Gastroesophageal sphincter (tissue), 4 donors: Measurements from ENCODE around the gene MYO1F. TPM values are rescaled to one million over a fixed set of nuclear protein-coding genes. Genes with fewer than 3 reads are reported as not detected.
A peak's percentile ranks its signal among the peaks of the same experiment; 100 is the strongest.

ENCODE experiments used
- ATAC-seq: fragments of 150-250 bp; one replicate; pipeline ENCODE4 v1.9.1; 2016; ENCODE audit warnings: mild to moderate bottlenecking, moderate library complexity
- H3K27ac ChIP-seq, 4 donors: fragments of 200-600 bp; sonication (generic) in 3 of 4; 1 replicate in 3 of 4; 2 replicates in 1 of 4; pipeline ENCODE4 v1.5.1; 2016 to 2019
- H3K27me3 ChIP-seq: fragments of 200-600 bp; sonication (generic); one replicate; pipeline ENCODE4 v1.5.1; 2019
- H3K36me3 ChIP-seq, 2 donors: fragments of 200-600 bp; sonication (generic); one replicate each; pipeline ENCODE4 v1.5.1; 2019; ENCODE audit warnings: control low read depth in 1 of 2
- H3K4me1 ChIP-seq, 3 donors: fragments of 200-600 bp; sonication (generic); 1 replicate in 2 of 3; 2 replicates in 1 of 3; pipeline ENCODE4 v1.5.1; 2016 to 2019; ENCODE audit warnings: control low read depth in 2 of 3
- H3K4me3 ChIP-seq, 2 donors: fragments of 200-600 bp; sonication (generic); one replicate each; pipeline ENCODE4 v1.5.1; 2019; ENCODE audit warnings: mild to moderate bottlenecking in 1 of 2, moderate library complexity in 1 of 2
- H3K9me3 ChIP-seq, 3 donors: fragments of 200-600 bp; sonication (generic); one replicate each; pipeline ENCODE4 v1.5.1; 2017 to 2019; ENCODE audit warnings: control low read depth in 2 of 3
- EP300 ChIP-seq: sonication (generic); formaldehyde crosslinking; IDR thresholded peaks from one replicate; pipeline ENCODE4 v1.6.1; 2017; ENCODE audit warnings: antibody characterized with exemption, mild to moderate bottlenecking
- POLR2A ChIP-seq, 2 donors: fragments of 450-650 bp; IDR thresholded peaks; one replicate each; pipeline ENCODE4 v1.6.1; 2017; ENCODE audit warnings: antibody characterized with exemption in 2 of 2, mild to moderate bottlenecking in 2 of 2, moderate library complexity in 1 of 2
- POLR2AphosphoS5 ChIP-seq: sonication (generic); formaldehyde crosslinking; IDR thresholded peaks from one replicate; pipeline ENCODE4 v1.6.1; 2017; ENCODE audit warnings: antibody characterized with exemption
- WGBS, 2 donors: methylation state at CpG; one replicate each; pipeline ENCODE4 v1.1.5; 2018; ENCODE audit warnings: low coverage in 1 of 2; 5-methylcytosine and 5-hydroxymethylcytosine counted together
- total RNA-seq, 4 donors: library from RNA; depleted of rRNA; stranded (reverse); fragments of >200 nt; gene quantifications; one replicate each; pipeline ENCODE4 v1.1.0, GENCODE V29; 2016
- TF ChIP-seq, protein P1 (sequence below), 4 experiments: fragments of 200-600 bp in 2 of 4; fragments of 450-650 bp in 2 of 4; sonication (generic) in 1 of 4; IDR thresholded peaks; one replicate each; pipeline ENCODE4 v1.5.1; 2017 to 2019; ENCODE audit warnings: antibody characterized with exemption in 4 of 4, mild to moderate bottlenecking in 2 of 4, moderate library complexity in 2 of 4

The MYO1F gene
- total RNA-seq, 4 donors from 2014 or later, result 5.4 to 41.5 (median 10.3) TPM

DNA sequence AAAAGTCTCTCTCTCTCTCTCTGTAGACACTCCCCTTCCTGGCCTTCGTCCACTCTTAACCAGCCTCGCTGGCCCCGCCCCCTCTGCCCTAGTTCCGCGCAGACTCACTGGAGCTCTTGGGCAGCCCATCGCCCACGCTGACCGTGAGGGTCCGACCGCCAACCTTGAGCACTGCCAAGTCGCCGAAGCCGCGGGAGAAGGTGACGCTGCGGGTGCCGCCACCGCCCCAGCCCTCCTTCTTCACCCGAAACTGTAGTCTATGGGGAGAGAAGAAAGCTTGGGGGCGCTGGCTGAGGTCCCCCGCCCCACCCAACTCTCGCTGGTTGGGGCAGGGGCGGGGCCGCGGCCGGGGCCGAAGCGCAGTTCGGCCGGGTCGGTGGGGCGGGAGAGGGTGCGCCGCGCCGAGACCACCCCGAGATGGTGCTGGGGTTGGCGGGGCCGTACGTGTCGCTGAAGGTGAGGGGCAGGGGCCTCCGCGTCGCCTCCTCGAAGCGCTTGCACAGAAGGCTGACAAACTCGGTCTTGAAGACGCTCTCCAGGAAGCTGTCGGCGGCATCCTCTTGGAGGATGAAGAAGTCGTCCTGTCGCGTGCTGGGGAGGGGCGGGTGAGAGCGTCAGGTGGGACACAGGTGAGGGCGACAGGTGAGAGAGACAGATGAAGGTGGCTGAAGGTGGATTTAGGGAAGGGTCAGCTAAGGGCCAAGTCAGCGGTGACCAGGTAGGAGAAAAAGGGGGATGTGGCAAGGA is 50.7 kb downstream of the MYO1F start:
- Histone ChIP-seq H3K36me3 (no peaks in the 10 kb centered on the region), H3K4me1 (peaks cover 0 to 20% (median 4%) of the 10 kb centered on the region in 3 donors), H3K4me3 (peak overlapping the region; percentile 53 to 65), H3K9me3 (no peaks in the 10 kb centered on the region), H3K27me3 (no peaks in the 10 kb centered on the region), H3K27ac (peak overlapping the region; percentile 62 to 94 (median 90))
- peak; percentile 81 for ATAC-seq
- TF ChIP-seq, protein P1, sequence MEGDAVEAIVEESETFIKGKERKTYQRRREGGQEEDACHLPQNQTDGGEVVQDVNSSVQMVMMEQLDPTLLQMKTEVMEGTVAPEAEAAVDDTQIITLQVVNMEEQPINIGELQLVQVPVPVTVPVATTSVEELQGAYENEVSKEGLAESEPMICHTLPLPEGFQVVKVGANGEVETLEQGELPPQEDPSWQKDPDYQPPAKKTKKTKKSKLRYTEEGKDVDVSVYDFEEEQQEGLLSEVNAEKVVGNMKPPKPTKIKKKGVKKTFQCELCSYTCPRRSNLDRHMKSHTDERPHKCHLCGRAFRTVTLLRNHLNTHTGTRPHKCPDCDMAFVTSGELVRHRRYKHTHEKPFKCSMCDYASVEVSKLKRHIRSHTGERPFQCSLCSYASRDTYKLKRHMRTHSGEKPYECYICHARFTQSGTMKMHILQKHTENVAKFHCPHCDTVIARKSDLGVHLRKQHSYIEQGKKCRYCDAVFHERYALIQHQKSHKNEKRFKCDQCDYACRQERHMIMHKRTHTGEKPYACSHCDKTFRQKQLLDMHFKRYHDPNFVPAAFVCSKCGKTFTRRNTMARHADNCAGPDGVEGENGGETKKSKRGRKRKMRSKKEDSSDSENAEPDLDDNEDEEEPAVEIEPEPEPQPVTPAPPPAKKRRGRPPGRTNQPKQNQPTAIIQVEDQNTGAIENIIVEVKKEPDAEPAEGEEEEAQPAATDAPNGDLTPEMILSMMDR (IDR thresholded peaks at IDR 0.05), result no peak
- TF ChIP-seq POLR2AphosphoS5 (no peak), POLR2A (IDR thresholded peaks at IDR 0.05) (peak; percentile 34 to 46), EP300 (no peak)
- WGBS, 2 donors, result 20 to 35% methylated on average over 2 to 5 of the region's 57 CpGs

DNA sequence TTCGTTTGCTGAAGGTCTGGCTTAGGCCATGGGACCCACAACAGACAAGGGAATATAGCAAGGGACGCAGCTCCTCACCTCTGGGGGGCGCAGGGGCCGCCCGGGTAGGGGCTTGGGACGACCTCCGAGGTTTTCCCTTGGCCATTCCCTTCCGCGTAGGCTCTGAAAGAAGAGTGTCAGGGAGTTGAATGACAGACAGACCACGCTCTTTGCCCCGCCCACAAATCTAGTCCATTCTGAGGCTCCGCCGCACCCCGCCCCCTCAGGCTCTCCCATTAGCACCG is 51.9 kb downstream of the MYO1F start:
- H3K9me3 ChIP-seq, result no peaks in the 10 kb centered on the region
- no peaks in the 10 kb centered on the region for H3K36me3 ChIP-seq
- ATAC-seq, result no peak
- H3K4me3 ChIP-seq, result peak overlapping the region; percentile 33 to 65
- H3K27ac ChIP-seq, result peak overlapping the region; percentile 62 to 91 (median 90)
- TF ChIP-seq EP300 (no peak), POLR2AphosphoS5 (no peak), POLR2A (IDR thresholded peaks at IDR 0.05) (no peak)
- TF ChIP-seq, protein P1 (IDR thresholded peaks at IDR 0.05), result peak in 3 of 4 experiments; percentile 8 to 18 (median 16)
- H3K4me1 ChIP-seq, result peaks cover 0 to 20% (median 4%) of the 10 kb centered on the region in 3 donors
- no peaks in the 10 kb centered on the region for H3K27me3 ChIP-seq
- 4 to 8% methylated on average over 4 to 15 of the region's 15 CpGs for WGBS, 2 donors

DNA sequence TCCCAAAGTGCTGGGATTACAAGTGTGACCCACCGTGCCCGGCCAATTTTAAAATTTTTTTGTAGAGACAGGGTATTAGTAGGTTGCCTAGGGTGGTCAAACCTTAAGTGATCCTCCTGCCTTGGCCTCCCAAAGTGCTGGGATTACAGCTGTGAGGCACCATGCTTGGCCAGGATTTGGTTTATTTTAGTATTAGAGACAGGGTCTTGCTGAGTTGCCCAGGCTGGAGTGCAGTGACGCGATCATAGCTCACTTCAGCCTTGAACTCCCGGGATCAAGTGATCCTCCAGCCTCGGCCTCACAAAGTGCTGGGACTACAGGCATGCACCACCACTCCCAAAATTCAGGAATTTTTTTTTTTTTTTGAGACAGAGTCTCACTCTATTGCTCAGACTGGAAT is 57.9 kb downstream of the MYO1F start:
- Histone ChIP-seq H3K27me3 (no peaks in the 10 kb centered on the region), H3K27ac (no peak overlapping the region), H3K4me1 (peaks cover 0 to 6% (median 3%) of the 10 kb centered on the region in 3 donors), H3K4me3 (no peak overlapping the region), H3K9me3 (no peaks in the 10 kb centered on the region), H3K36me3 (no peaks in the 10 kb centered on the region)
- no peak for ATAC-seq
- no peak for TF ChIP-seq POLR2AphosphoS5
- no peak for TF ChIP-seq EP300
- no peak for TF ChIP-seq POLR2A (IDR thresholded peaks at IDR 0.05)
- TF ChIP-seq, protein P1 (IDR thresholded peaks at IDR 0.05), result no peak
- 93 to 96% methylated on average over 4 to 6 of the region's 6 CpGs for WGBS, 2 donors

DNA sequence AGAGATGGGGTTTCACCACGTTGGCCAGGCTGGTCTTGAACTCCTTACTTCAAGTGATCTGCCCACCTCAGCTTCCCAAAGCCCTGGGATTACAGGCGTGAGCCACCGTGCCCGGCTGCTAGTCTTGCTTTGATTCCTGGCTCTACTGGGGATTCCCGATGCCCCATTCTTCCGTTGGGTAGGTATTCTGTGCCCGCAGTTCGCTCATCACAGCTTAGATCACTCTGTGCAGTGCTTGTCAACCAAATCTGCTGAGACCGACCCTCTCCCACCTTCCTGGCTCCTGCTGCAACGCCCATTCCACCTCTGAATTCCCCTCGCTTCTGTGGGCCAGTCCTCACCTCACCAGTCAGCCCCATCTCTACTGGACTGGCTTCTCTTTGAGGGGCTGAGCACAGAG is 58.7 kb downstream of the MYO1F start:
- peaks cover 0 to 11% (median 4%) of the 10 kb centered on the region in 3 donors for H3K4me1 ChIP-seq
- H3K27me3 ChIP-seq, result no peaks in the 10 kb centered on the region
- no peak for TF ChIP-seq POLR2A (IDR thresholded peaks at IDR 0.05)
- no peak for TF ChIP-seq POLR2AphosphoS5
- TF ChIP-seq EP300, result no peak
- TF ChIP-seq, protein P1 (IDR thresholded peaks at IDR 0.05), result no peak
- no peaks in the 10 kb centered on the region for H3K36me3 ChIP-seq
- H3K4me3 ChIP-seq, result no peak overlapping the region
- WGBS, 2 donors, result 78 to 82% methylated on average over 7 to 11 of the region's 11 CpGs
- H3K9me3 ChIP-seq, result no peaks in the 10 kb centered on the region
- H3K27ac ChIP-seq, result peak overlapping the region in 1 of 4 donors; percentile 47
- ATAC-seq, result no peak
